ENCODE results near the gene TMBIM1. TPM values are rescaled to one million over a fixed set of nuclear protein-coding genes. Genes with fewer than 3 reads are reported as not detected.

Gene TMBIM1
- total RNA-seq, 1 experiment from 2014 or later: 168 TPM

DNA sequence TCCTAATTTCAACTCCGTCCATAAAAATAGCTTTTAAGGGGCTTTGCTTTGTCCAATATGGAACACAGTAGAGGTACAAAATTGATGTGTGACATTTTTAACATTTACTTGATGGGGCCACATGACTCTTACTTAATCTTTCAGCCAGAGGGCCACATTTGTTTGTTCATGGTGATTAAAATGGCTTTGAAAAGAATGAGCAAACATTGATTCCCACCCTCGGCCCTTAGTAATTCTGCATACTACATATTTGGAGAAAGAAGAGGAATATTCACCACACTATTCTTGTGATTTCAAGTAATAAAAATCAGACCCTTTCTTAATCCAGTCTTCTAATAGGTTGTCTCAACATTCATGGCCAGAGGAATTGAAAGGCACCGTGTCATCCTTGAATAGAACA, 57.8 kb downstream of the TMBIM1 start:
- peak overlapping the region; percentile 49 for H3K27ac Mint-ChIP-seq (ENCODE audit: unreplicated experiment)
- H3K4me3 ChIP-seq (ENCODE audit: low read depth, low read length): no peak overlapping the region
- TF ChIP-seq, protein P1, sequence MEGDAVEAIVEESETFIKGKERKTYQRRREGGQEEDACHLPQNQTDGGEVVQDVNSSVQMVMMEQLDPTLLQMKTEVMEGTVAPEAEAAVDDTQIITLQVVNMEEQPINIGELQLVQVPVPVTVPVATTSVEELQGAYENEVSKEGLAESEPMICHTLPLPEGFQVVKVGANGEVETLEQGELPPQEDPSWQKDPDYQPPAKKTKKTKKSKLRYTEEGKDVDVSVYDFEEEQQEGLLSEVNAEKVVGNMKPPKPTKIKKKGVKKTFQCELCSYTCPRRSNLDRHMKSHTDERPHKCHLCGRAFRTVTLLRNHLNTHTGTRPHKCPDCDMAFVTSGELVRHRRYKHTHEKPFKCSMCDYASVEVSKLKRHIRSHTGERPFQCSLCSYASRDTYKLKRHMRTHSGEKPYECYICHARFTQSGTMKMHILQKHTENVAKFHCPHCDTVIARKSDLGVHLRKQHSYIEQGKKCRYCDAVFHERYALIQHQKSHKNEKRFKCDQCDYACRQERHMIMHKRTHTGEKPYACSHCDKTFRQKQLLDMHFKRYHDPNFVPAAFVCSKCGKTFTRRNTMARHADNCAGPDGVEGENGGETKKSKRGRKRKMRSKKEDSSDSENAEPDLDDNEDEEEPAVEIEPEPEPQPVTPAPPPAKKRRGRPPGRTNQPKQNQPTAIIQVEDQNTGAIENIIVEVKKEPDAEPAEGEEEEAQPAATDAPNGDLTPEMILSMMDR (IDR thresholded peaks at IDR 0.05; ENCODE audit: insufficient read depth in 1 of 2, low read depth in 1 of 2, low read length in 1 of 2, severe bottlenecking in 1 of 2, unreplicated experiment in 1 of 2): no peak
- ChIA-PET CTCF (interaction anchor here (1.1 kb wide), 1 partner anchor 8 kb away, joined by 3 read pairs; no protein-coding TSS in a partner anchor), POLR2A (no interaction called here)
- H3K4me1 Mint-ChIP-seq (ENCODE audit: low read depth, unreplicated experiment): peaks cover 30% of the 10 kb centered on the region
- no peaks in the 10 kb centered on the region for H3K27me3 Mint-ChIP-seq (ENCODE audit: insufficient read depth, unreplicated experiment)
- H3K9me3 ChIP-seq: no peaks in the 10 kb centered on the region
- DNase-seq: no peak
- intact Hi-C loops (cut with micrococcal nuclease; ENCODE audit: unreplicated experiment): loop anchor here (5.0 kb wide), 1 partner anchor 47 kb away; no protein-coding TSS in a partner anchor
- peaks cover 98% of the 10 kb centered on the region for H3K36me3 Mint-ChIP-seq (ENCODE audit: insufficient read depth, unreplicated experiment)
- no peak overlapping the region for H3K4me3 Mint-ChIP-seq (ENCODE audit: unreplicated experiment)
- H3K36me3 ChIP-seq (ENCODE audit: control insufficient read depth, insufficient read depth, low read length): peaks cover 1% of the 10 kb centered on the region; the same call in 1 of the 2 replicates
- H3K27me3 ChIP-seq (replicated peaks; ENCODE audit: control insufficient read depth, insufficient read depth, low read length): no peaks in the 10 kb centered on the region
- no peaks in the 10 kb centered on the region for H3K9me3 Mint-ChIP-seq (ENCODE audit: unreplicated experiment)
- peaks cover 37% of the 10 kb centered on the region for H3K4me1 ChIP-seq
- no TSS peak for BruUV-seq (replicated peaks)

DNA sequence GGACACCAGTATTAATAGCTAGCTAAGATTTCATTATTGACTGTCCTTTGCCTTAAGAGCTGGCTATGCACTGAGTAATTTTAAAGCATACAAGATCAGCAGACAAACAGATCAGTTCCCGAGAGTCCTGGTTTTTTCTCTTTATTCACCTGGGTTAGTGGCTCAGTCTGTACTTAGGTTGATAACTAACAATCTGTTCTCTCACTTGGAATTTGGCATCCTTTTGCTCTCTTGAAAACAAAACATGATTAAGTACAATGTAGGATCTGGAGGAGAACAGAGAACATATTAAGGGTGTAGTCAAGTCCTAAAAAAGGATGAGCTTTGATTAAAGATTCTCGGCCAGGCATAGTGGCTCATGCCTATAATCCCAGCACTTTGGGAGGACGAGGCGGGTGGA, 58.8 kb downstream of the TMBIM1 start:
- H3K4me3 ChIP-seq (ENCODE audit: low read depth, low read length): no peak overlapping the region
- H3K36me3 Mint-ChIP-seq (ENCODE audit: insufficient read depth, unreplicated experiment): peaks cover 97% of the 10 kb centered on the region
- H3K9me3 Mint-ChIP-seq (ENCODE audit: unreplicated experiment): no peaks in the 10 kb centered on the region
- DNase-seq: no peak
- H3K27ac Mint-ChIP-seq (ENCODE audit: unreplicated experiment): peak overlapping the region; percentile 32
- no peaks in the 10 kb centered on the region for H3K27me3 Mint-ChIP-seq (ENCODE audit: insufficient read depth, unreplicated experiment)
- peaks cover 30% of the 10 kb centered on the region for H3K4me1 Mint-ChIP-seq (ENCODE audit: low read depth, unreplicated experiment)
- TF ChIP-seq, protein P1 (IDR thresholded peaks at IDR 0.05; ENCODE audit: insufficient read depth in 1 of 2, low read depth in 1 of 2, low read length in 1 of 2, severe bottlenecking in 1 of 2, unreplicated experiment in 1 of 2): no peak
- CTCF ChIA-PET: interaction anchor here (0.7 kb wide), 1 partner anchor 268 kb away, joined by 3 read pairs; no protein-coding TSS in a partner anchor
- no peaks in the 10 kb centered on the region for H3K27me3 ChIP-seq (replicated peaks; ENCODE audit: control insufficient read depth, insufficient read depth, low read length)
- H3K4me1 ChIP-seq: peaks cover 45% of the 10 kb centered on the region
- no peak overlapping the region for H3K4me3 Mint-ChIP-seq (ENCODE audit: unreplicated experiment)
- H3K36me3 ChIP-seq (ENCODE audit: control insufficient read depth, insufficient read depth, low read length): peaks cover 1% of the 10 kb centered on the region; the same call in 1 of the 2 replicates
- intact Hi-C loops (cut with micrococcal nuclease; ENCODE audit: unreplicated experiment): loop anchor here (5.0 kb wide), 1 partner anchor 46 kb away; no protein-coding TSS in a partner anchor
- POLR2A ChIA-PET: interaction anchor here (0.7 kb wide), 1 partner anchor 40 kb away, joined by 4 read pairs; no protein-coding TSS in a partner anchor
- BruUV-seq (replicated peaks): no TSS peak
- H3K9me3 ChIP-seq: no peaks in the 10 kb centered on the region

DNA sequence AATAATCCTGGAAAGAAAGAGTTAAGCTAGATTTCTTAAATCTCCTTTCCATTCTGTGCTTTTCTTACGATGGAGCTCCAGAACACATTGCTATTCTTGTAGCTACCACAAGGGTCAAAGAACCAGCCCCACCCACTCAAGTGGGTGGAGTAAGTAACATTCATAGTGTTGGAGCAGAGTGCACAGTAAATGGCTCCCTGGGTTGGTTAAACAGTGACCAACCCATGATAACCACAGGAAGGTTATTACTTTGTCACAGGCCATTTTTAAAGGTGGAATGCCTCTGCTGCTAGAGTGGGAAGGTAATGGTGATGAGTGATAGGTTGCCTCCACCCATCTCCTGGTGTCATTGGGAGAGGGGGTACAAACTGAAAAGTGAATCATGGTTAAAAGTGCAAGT, 61.4 kb downstream of the TMBIM1 start:
- Mint-ChIP-seq H3K4me3 (ENCODE audit: unreplicated experiment) (peak overlapping the region; percentile 45), H3K4me1 (ENCODE audit: low read depth, unreplicated experiment) (peaks cover 30% of the 10 kb centered on the region), H3K27me3 (ENCODE audit: insufficient read depth, unreplicated experiment) (no peaks in the 10 kb centered on the region), H3K36me3 (ENCODE audit: insufficient read depth, unreplicated experiment) (peaks cover 97% of the 10 kb centered on the region), H3K9me3 (ENCODE audit: unreplicated experiment) (no peaks in the 10 kb centered on the region), H3K27ac (ENCODE audit: unreplicated experiment) (peak overlapping the region; percentile 65)
- intact Hi-C loops (cut with micrococcal nuclease; ENCODE audit: unreplicated experiment): loop anchor here (5.0 kb wide), 1 partner anchor 44 kb away; no protein-coding TSS in a partner anchor
- POLR2A ChIA-PET: interaction anchor here (1.4 to 1.5 kb wide), 3 partner anchors 12 to 39 kb away, joined by 3 to 6 read pairs (median 6); partner anchors contain the start of genes AAMP, ARPC2 and PNKD
- H3K27me3 ChIP-seq (replicated peaks; ENCODE audit: control insufficient read depth, insufficient read depth, low read length): no peaks in the 10 kb centered on the region
- H3K4me3 ChIP-seq (ENCODE audit: low read depth, low read length): no peak overlapping the region
- peak; percentile 77 to 87 for DNase-seq
- TF ChIP-seq, protein P1 (IDR thresholded peaks at IDR 0.05; ENCODE audit: insufficient read depth in 1 of 2, low read depth in 1 of 2, low read length in 1 of 2, severe bottlenecking in 1 of 2, unreplicated experiment in 1 of 2): peak; percentile 51 to 56
- CTCF ChIA-PET: interaction anchor here (0.7 to 1.6 kb wide), 14 partner anchors 11 to 1991 kb away, joined by 3 to 8 read pairs (median 4); partner anchors contain the start of genes AAMP and PNKD
- H3K4me1 ChIP-seq: peaks cover 47% of the 10 kb centered on the region
- H3K9me3 ChIP-seq: no peaks in the 10 kb centered on the region
- BruUV-seq (replicated peaks): no TSS peak
- peaks cover 1% of the 10 kb centered on the region; the same call in 1 of the 2 replicates for H3K36me3 ChIP-seq (ENCODE audit: control insufficient read depth, insufficient read depth, low read length)

All from Caco-2 (cell line).